ENCODE measurements around the gene CCR8.

CCR8 gene

DNA sequence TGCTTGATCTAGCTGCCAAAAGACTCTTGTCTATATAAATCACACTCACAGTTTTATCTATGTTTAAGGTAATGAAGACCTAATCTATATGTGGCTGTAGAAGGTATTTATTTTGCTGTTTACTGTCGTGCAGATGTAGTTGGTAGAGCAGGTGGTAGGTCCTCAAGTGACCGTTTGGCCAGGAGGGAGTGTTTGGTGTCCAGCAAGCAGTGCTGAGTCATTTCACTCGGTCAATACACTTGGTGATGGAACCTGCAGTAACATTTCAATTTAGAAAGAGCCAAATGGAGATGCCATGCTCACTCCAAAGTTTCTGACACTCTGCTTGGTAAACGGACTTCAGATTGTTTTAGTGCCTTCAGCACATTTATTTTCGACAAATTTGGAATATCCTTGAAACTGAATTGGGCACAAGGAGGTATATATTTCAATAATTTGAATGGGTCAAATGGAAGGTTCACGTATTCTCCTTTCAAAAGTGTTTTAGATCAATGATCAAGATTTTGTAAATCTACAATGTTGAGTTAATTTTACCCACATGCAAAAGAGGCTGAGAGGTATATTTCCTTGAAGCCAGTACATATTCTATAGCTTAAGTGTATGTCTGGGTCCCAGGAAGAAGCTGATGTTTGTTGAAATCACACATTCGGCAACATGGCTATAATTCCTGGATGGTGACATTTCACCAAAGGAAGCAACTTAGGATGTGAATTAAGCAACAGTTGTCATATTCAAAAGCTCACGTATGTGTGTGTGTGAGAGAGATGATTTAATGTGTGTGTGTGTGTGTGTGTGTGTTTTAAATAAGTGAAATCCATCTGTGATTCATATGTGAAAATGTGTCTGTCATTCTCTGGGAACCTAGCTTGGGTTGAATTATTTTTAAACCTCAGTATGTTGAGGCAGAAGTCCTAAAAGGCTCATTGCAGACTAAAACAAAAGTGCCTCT, 42.0 kb upstream of the CCR8 start (continued):
- TF ChIP-seq, protein P1, sequence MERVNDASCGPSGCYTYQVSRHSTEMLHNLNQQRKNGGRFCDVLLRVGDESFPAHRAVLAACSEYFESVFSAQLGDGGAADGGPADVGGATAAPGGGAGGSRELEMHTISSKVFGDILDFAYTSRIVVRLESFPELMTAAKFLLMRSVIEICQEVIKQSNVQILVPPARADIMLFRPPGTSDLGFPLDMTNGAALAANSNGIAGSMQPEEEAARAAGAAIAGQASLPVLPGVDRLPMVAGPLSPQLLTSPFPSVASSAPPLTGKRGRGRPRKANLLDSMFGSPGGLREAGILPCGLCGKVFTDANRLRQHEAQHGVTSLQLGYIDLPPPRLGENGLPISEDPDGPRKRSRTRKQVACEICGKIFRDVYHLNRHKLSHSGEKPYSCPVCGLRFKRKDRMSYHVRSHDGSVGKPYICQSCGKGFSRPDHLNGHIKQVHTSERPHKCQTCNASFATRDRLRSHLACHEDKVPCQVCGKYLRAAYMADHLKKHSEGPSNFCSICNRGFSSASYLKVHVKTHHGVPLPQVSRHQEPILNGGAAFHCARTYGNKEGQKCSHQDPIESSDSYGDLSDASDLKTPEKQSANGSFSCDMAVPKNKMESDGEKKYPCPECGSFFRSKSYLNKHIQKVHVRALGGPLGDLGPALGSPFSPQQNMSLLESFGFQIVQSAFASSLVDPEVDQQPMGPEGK (CRISPR knock-in tag; IDR thresholded peaks at IDR 0.05; ENCODE audit: borderline replicate concordance) = no peak
- no peak for TF ChIP-seq ZNF8 (CRISPR knock-in tag; IDR thresholded peaks at IDR 0.05)
- TF ChIP-seq ESRRG (CRISPR knock-in tag; IDR thresholded peaks at IDR 0.05) = no peak
- TF ChIP-seq, protein P2, sequence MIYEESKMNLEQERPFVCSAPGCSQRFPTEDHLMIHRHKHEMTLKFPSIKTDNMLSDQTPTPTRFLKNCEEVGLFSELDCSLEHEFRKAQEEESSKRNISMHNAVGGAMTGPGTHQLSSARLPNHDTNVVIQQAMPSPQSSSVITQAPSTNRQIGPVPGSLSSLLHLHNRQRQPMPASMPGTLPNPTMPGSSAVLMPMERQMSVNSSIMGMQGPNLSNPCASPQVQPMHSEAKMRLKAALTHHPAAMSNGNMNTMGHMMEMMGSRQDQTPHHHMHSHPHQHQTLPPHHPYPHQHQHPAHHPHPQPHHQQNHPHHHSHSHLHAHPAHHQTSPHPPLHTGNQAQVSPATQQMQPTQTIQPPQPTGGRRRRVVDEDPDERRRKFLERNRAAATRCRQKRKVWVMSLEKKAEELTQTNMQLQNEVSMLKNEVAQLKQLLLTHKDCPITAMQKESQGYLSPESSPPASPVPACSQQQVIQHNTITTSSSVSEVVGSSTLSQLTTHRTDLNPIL (CRISPR knock-in tag; IDR thresholded peaks at IDR 0.05; ENCODE audit: low read depth) = no peak

DNA sequence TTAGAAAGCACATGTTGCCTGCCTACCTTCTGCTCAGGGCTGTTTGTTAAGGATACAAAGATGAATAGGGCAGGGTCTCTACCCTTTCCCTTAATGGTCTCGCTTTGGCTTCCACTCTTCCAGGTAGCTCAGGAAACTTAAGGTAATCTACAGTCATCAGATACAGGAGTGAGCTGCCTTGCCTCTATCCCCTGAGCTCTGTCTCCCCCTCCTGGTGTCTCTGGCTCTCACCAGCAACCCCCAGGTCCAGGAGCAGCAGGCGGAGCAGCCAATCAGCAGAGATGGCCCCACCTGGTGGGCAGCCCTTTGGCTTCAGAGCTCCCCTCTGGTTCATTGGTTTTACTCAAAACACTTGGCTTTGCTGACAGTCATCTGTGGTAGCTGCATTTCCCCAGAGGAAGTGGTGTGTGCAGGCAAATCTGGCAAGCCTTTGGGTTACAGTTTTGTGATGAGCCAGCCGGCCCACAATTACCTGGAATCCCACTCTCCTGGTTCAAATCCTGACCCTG, 41.2 kb upstream of the CCR8 start:
- TF ChIP-seq ZNF8 (CRISPR knock-in tag; IDR thresholded peaks at IDR 0.05) (no peak), ZNF70 (CRISPR knock-in tag; IDR thresholded peaks at IDR 0.05) (no peak), ZFP30 (CRISPR knock-in tag; IDR thresholded peaks at IDR 0.05) (no peak)

DNA sequence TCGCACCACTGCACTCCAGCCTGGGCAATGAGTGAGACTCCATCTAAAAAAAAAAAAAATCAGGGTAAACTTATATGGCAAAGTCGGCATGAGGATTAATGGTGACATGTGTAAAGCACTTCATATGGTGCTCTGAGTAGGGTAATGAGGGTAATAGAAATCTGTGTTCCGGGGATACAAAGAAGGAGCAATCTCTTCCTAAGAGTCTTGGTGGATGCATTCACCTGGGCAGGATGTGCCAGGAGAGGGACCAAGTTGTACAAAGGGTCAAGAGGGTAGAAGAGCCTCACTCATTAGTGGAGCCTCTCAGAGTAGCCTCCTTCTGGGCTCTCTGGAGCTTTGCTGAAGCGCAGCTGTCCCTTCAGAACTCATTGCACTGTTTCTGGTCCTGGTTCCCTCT, 40.4 kb upstream of the CCR8 start:
- no peak for ATAC-seq
- TF ChIP-seq BACH2 (CRISPR knock-in tag; IDR thresholded peaks at IDR 0.05; ENCODE audit: borderline replicate concordance) = no peak

More for the DNA sequence above, 41.2 kb upstream of the CCR8 start:
- peak; percentile 97 for ATAC-seq

DNA sequence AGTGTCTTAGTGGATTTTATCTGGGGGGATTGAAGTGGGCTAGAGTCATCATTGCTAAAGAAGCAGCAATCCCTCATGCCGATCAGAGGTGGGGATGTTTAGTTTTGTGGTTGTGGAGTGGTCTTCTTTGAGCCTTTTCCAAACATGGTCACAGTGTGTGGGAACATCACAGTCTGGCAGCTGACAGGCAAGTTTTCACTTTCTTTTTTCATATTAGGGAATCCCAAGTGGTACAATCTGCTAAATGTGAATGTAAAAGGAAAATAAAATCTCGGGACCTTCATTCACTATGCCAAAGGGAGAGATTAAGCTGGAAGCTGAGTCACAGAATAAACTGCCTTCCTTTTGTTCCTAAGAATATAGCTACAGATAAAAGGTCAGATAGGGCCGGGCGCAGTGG, 39.3 kb upstream of the CCR8 start:
- TF ChIP-seq ESRRG (CRISPR knock-in tag; IDR thresholded peaks at IDR 0.05) = no peak
- no peak for TF ChIP-seq ZNF565 (CRISPR knock-in tag; conservative IDR thresholded peaks at IDR 0.05; ENCODE audit: low read depth)
- TF ChIP-seq ISL1 (CRISPR knock-in tag; IDR thresholded peaks at IDR 0.05) = no peak
- no peak for TF ChIP-seq SNAI2 (CRISPR knock-in tag; IDR thresholded peaks at IDR 0.05)
- TF ChIP-seq, protein P3, sequence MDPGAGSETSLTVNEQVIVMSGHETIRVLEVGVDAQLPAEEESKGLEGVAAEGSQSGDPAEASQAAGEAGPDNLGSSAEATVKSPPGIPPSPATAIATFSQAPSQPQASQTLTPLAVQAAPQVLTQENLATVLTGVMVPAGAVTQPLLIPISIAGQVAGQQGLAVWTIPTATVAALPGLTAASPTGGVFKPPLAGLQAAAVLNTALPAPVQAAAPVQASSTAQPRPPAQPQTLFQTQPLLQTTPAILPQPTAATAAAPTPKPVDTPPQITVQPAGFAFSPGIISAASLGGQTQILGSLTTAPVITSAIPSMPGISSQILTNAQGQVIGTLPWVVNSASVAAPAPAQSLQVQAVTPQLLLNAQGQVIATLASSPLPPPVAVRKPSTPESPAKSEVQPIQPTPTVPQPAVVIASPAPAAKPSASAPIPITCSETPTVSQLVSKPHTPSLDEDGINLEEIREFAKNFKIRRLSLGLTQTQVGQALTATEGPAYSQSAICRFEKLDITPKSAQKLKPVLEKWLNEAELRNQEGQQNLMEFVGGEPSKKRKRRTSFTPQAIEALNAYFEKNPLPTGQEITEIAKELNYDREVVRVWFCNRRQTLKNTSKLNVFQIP (CRISPR knock-in tag; IDR thresholded peaks at IDR 0.05; ENCODE audit: borderline replicate concordance, low read depth) = no peak
- no peak for ATAC-seq

DNA sequence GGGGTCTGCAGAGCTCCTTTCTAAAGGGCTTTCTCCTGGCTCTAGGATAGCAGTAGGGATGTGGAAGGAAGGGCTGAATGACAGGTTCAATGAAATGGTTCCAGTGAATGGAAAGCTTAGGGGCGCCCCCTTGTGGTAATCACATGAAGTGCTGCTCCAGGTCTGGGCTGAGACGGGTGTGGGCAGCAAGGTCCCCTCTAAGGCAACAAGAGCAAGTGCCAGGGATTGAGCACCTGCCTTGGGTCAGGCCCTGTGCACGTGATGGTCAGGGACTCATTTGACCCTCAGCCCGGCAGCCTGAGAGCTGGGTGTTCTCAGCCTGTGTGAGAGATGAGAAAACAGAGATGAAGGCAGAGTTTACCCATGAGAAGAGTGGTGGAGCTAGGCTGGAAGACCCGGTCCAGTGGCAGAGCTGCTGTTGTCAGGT, 37.6 kb upstream of the CCR8 start:
- peak; percentile 81 for ATAC-seq

More for the DNA sequence above, 37.6 kb upstream of the CCR8 start:
- TF ChIP-seq TCF4 (CRISPR knock-in tag; IDR thresholded peaks at IDR 0.05; ENCODE audit: borderline replicate concordance) (no peak), PPARA (CRISPR knock-in tag; IDR thresholded peaks at IDR 0.05; ENCODE audit: borderline replicate concordance) (no peak), ZNF70 (CRISPR knock-in tag; IDR thresholded peaks at IDR 0.05) (no peak), TOX (CRISPR knock-in tag; IDR thresholded peaks at IDR 0.05; ENCODE audit: borderline replicate concordance) (no peak), OSR1 (CRISPR knock-in tag; IDR thresholded peaks at IDR 0.05) (no peak), BACH2 (CRISPR knock-in tag; IDR thresholded peaks at IDR 0.05; ENCODE audit: borderline replicate concordance) (no peak)
- TF ChIP-seq, protein P4, sequence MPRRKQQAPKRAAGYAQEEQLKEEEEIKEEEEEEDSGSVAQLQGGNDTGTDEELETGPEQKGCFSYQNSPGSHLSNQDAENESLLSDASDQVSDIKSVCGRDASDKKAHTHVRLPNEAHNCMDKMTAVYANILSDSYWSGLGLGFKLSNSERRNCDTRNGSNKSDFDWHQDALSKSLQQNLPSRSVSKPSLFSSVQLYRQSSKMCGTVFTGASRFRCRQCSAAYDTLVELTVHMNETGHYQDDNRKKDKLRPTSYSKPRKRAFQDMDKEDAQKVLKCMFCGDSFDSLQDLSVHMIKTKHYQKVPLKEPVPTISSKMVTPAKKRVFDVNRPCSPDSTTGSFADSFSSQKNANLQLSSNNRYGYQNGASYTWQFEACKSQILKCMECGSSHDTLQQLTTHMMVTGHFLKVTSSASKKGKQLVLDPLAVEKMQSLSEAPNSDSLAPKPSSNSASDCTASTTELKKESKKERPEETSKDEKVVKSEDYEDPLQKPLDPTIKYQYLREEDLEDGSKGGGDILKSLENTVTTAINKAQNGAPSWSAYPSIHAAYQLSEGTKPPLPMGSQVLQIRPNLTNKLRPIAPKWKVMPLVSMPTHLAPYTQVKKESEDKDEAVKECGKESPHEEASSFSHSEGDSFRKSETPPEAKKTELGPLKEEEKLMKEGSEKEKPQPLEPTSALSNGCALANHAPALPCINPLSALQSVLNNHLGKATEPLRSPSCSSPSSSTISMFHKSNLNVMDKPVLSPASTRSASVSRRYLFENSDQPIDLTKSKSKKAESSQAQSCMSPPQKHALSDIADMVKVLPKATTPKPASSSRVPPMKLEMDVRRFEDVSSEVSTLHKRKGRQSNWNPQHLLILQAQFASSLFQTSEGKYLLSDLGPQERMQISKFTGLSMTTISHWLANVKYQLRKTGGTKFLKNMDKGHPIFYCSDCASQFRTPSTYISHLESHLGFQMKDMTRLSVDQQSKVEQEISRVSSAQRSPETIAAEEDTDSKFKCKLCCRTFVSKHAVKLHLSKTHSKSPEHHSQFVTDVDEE (CRISPR knock-in tag; IDR thresholded peaks at IDR 0.05) = no peak
- TF ChIP-seq, protein P1 (CRISPR knock-in tag; IDR thresholded peaks at IDR 0.05; ENCODE audit: borderline replicate concordance) = no peak
- TF ChIP-seq, protein P5, sequence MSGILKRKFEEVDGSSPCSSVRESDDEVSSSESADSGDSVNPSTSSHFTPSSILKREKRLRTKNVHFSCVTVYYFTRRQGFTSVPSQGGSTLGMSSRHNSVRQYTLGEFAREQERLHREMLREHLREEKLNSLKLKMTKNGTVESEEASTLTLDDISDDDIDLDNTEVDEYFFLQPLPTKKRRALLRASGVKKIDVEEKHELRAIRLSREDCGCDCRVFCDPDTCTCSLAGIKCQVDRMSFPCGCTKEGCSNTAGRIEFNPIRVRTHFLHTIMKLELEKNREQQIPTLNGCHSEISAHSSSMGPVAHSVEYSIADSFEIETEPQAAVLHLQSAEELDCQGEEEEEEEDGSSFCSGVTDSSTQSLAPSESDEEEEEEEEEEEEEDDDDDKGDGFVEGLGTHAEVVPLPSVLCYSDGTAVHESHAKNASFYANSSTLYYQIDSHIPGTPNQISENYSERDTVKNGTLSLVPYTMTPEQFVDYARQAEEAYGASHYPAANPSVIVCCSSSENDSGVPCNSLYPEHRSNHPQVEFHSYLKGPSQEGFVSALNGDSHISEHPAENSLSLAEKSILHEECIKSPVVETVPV (CRISPR knock-in tag; IDR thresholded peaks at IDR 0.05) = no peak
- TF ChIP-seq, protein P3 (CRISPR knock-in tag; IDR thresholded peaks at IDR 0.05; ENCODE audit: borderline replicate concordance, low read depth) = no peak
